ENCODE results near the gene AGTRAP.
A peak's percentile ranks its signal among the peaks of the same experiment; 100 is the strongest.

The AGTRAP gene, protein sequence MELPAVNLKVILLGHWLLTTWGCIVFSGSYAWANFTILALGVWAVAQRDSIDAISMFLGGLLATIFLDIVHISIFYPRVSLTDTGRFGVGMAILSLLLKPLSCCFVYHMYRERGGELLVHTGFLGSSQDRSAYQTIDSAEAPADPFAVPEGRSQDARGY
- long read RNA-seq, donor 1, transcript AGTRAP-201 (5 exons, 1,107 nt), result major isoform, 38 of 48 reads
- long read RNA-seq, donor 1, partial matches to known transcripts, result 5 of 48 reads
- long read RNA-seq, donor 1, other reads (novel, unspliced or antisense), result 0 of 48 reads
- long read RNA-seq, donor 2, transcript AGTRAP-203 (5 exons, 1,100 nt), result minor isoform, 5 of 18 reads
- long read RNA-seq, donor 2, transcript AGTRAP-201 (5 exons, 1,107 nt), result major isoform, 13 of 18 reads
- long read RNA-seq, donor 2, partial matches to known transcripts, result 0 of 18 reads
- long read RNA-seq, donor 2, other reads (novel, unspliced or antisense), result 0 of 18 reads
- long read RNA-seq, donor 3, transcript AGTRAP-201 (5 exons, 1,107 nt), result major isoform, 19 of 22 reads
- long read RNA-seq, donor 3, partial matches to known transcripts, result 0 of 22 reads
- long read RNA-seq, donor 3, other reads (novel, unspliced or antisense), result 0 of 22 reads
- long read RNA-seq, donor 4, transcript AGTRAP-201 (5 exons, 1,107 nt), result major isoform, 28 of 45 reads
- long read RNA-seq, donor 4, transcript AGTRAP-203 (5 exons, 1,100 nt), result minor isoform, 5 of 45 reads
- long read RNA-seq, donor 4, partial matches to known transcripts, result 12 of 45 reads
- long read RNA-seq, donor 4, other reads (novel, unspliced or antisense), result 0 of 45 reads
- long read RNA-seq, donor 5, transcript AGTRAP-203 (5 exons, 1,100 nt), result minor isoform, 6 of 48 reads
- long read RNA-seq, donor 5, transcript AGTRAP-201 (5 exons, 1,107 nt), result major isoform, 32 of 48 reads
- long read RNA-seq, donor 5, partial matches to known transcripts, result 8 of 48 reads
- long read RNA-seq, donor 5, other reads (novel, unspliced or antisense), result 0 of 48 reads
- long read RNA-seq, donor 6, transcript AGTRAP-203 (5 exons, 1,100 nt), result minor isoform, 7 of 61 reads
- long read RNA-seq, donor 6, transcript AGTRAP-201 (5 exons, 1,107 nt), result major isoform, 35 of 61 reads
- long read RNA-seq, donor 6, partial matches to known transcripts, result 17 of 61 reads
- long read RNA-seq, donor 6, other reads (novel, unspliced or antisense), result 0 of 61 reads
- long read RNA-seq, donor 7, transcript AGTRAP-201 (5 exons, 1,107 nt), result major isoform, 41 of 74 reads
- long read RNA-seq, donor 7, partial matches to known transcripts, result 26 of 74 reads
- long read RNA-seq, donor 7, other reads (novel, unspliced or antisense), result 0 of 74 reads
- long read RNA-seq, donor 8, transcript AGTRAP-203 (5 exons, 1,100 nt), result minor isoform, 6 of 51 reads
- long read RNA-seq, donor 8, transcript AGTRAP-201 (5 exons, 1,107 nt), result major isoform, 33 of 51 reads
- long read RNA-seq, donor 8, partial matches to known transcripts, result 10 of 51 reads
- long read RNA-seq, donor 8, other reads (novel, unspliced or antisense), result 0 of 51 reads

DNA sequence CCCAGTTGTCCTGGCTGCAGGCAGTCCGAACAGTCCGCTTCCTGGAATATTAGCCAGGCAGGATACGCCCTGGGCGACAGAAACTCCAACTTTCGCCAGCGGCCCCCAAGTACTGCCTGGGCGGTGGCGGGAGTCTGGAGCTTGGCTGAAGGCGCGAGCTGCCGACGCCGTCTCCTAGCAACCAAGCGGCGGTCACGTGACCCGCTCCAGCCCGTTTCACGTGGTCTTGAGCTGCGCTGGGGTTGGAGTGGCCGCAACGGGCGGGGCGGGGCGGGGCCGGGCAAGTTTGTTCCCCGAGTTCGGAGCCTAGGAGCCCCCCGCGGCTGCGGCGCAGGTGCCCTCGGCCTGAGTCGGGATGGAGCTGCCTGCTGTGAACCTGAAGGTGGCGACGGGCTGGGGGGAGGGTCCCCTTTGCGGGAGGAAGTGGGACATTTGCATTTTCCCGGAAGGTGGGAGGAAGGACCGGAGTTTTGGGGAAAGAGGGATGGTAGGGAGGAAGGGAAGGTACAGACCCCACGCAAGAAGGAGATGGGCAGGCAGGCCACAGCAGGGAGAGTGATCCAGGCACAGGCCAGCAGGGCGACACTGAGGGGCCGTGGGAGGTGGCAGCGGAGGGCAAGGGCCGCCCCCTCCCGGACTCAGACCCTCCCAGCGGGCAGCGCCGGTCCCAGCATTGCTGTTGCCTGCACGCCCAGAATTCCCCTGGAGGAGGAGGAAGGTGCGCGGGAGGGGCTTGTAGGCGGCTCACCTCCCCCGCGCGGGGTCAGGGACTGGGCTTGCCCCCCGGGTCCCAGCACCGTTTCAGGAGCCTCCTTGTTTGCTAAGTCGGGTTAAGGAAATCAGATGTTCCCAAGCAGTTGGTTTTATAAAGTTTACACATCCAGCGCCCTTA lies at the start of gene AGTRAP:
Gene AGTRAP (plus strand): TSS at position 283 of the 892 bp plus-strand sequence. CDS start 73 bp downstream, at position 356.
- peak; percentile 84 for DNase-seq

DNA sequence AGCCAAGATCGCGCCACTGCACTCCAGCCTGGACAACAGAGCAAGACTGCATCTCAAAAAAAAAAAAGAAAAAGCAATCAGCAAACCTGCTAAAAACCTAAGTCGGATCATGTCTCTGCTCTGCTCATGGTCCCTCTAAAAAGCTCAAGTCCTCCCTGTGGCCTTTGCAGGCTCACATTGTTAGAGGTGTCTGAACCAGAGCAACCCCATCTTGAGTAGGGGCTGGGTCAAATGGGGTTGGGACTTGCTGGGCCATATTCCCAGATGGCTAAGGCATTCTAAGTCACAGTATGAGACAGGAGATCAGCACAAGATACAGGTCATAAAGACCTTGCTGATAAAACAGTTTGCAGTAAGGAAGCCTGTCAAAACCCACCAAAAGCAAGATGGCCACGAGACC lies 47.4 kb upstream of the AGTRAP start:
- DNase-seq, result no peak

DNA sequence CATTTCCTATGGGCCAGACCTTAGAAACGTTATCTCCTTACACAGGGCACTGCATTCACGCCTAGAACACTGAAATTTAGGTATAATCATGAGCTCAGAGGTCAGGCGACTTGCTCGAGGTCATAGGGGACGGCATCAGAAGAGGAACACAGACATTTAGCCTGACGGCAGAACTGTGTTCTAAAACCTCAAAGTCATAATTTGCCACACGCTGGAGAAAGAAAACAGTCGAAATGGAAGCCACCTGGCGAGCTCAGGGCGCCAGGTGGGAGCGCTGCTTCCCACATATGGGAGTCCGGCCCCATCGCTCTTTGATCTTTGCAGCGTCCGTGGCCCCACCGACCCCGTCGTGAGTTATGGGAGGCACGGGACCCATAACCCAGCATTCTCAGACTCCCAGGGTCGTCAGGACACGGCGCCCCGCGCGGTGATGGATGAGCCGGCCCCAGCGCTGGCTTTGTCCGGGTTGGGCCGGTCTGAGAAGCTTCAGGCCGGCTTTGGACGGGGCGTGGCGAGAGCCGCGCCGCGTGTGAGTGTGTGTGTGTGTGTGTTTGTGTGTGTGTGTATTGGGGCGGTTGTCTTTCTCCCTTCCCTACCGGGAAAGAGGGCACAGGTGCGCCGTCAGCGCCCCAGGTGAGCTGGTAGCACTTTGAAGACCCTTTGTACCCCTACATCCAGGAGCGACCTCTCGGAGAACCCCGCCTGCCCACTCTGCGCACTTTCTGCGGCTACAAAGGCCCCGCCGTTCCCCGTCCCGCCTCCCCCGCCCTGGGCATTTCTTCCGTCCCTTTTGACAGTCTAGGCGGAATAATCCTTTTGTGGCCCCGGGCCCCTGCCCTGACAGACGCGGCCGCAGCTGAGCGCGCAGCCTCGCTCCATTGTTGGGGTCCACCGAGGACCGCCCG lies 45.3 kb upstream of the AGTRAP start:
- peak; percentile 84 for DNase-seq

DNA sequence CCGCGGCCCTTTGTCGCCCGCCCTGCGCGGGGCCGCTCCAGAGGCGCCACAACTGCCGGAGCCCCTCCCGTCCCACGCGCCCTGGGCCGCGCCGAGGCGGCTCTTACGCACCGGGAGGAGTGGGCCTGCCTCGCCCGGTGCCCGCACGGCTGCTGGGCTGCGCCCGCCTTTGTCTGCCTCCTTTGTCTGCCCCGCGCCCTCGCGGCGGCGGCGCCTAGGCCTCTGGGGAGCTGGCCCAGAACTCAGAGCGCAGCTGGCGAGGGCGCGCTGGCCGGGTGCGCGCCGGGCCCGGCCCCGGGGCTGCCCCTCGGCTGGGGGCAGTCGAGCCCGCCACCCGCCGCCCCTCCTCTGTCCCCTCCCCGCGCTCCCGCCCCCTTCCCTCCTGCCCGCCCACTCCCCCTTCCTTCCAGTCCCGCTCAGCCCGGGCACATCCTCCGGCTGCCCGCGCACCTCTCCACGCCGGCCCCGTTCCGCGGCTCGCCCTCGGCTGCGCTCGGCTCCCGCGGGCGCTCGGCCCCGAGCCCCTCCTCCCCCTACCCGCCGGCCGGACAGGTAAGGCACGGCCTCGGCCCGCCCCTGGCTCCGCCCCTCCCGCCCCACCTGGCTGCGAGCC lies 44.5 kb upstream of the AGTRAP start, which contains the start of gene DRAXIN:
Gene DRAXIN (plus strand): TSS at position 409 of the 613 bp plus-strand sequence. CDS start 14,549 bp downstream, outside the sequence.
- DNase-seq, result peak; percentile 80

DNA sequence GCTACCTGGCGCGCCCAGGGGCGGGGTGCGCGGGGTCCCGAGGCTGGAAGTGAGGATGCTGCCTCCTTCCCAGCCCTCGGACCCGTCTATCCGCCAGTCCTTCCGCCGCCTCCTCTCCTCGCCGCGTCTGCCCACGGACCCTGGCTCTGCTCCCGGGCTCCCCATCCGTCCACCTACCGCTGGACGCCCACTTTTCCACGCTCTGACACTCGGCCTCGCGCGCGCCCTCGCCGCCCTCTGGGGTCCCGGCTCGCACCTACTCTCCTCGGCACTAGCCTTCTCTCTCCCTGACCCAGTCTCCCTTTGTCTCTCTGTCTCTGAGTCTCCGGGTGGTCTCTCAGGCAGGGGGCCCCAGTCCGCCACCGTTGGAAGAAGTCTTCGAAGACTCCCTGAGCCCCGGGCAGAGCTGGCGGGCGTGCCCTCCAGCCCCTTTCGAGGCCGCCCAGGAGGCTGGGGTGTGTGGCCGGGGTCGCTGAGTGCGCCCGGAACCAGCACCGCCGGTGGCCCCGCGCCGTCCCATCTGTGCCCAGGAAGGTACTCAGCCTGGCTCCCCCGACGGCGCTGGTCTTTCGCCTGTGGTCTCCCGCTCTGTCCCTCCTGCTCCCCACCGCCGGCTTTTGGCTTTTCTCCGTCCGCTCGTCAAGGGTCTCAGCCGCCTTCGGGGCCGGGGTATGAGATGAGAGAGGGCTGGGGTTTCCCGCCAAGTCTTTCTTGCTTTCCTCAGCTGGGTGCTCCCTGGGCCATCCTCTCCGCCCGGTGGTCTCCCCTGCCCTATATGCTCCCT lies 43.8 kb upstream of the AGTRAP start:
- peak; percentile 62 for DNase-seq

DNA sequence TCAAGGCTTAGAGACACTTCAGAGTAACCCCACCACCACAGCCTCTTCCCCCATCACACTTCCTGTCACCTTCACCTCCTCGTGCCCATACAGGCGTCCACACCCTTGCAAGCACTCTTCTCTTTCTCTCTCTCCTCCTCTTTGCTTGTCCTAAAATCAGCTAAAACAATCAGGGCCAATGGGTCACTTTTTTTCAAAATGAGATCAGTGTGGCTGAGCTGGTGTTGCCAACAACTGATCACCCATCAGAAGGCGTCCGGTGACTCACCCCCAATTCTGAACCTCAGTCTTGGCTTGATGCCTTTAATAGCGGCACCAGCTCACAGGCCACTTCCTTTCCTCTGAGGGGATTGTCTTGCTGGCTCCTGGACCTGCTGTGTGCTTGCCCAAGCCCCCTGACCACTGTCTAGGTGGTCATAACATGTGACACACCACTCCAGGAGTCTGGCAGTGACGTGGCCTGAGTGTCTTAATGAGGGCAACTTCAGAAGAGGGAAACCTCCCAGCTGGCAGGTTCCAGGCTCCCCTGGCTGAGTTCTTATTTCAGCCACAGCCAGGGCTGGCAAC lies 42.8 kb upstream of the AGTRAP start:
- no peak for DNase-seq

DNA sequence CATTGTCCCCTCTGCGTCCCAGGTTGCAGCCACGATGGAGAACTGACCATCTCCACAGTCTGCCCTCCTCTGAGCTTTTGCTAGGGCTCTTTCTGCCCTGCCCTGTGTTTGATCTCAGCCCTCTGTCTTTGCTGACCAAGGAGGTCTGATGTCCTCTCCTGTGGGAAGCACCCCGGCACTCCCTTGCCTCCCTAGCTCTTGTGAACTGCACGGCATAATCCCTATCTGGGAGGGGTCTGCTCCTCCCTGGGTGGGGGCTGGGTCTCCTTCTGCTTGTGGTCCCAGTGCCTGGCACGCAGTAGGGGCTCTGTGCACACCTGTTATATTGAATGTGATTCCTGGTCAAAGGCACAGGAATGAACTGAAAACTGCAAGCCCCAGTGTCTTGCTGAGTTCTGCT lies 42.0 kb upstream of the AGTRAP start:
- no peak for DNase-seq

DNA sequence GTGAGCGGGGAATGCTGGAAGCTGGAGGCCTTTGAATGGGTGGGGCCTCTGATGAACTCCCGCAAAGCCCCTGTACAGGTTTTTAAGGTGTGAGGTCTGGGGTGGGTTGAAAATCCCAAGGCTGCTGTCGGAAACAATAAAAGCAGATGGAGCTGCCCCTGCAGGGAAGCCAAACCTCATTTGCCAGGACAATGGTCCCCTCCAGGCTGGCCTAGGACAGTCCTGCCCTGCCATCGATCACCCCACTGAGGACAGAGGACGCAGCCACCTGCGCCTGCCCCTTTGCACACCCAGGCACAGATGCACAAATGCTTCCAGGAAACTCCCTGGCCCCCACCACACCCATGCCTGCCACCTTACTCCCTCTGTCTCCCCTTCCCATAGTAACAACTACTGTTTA lies 40.1 kb upstream of the AGTRAP start:
- no peak for DNase-seq

DNA sequence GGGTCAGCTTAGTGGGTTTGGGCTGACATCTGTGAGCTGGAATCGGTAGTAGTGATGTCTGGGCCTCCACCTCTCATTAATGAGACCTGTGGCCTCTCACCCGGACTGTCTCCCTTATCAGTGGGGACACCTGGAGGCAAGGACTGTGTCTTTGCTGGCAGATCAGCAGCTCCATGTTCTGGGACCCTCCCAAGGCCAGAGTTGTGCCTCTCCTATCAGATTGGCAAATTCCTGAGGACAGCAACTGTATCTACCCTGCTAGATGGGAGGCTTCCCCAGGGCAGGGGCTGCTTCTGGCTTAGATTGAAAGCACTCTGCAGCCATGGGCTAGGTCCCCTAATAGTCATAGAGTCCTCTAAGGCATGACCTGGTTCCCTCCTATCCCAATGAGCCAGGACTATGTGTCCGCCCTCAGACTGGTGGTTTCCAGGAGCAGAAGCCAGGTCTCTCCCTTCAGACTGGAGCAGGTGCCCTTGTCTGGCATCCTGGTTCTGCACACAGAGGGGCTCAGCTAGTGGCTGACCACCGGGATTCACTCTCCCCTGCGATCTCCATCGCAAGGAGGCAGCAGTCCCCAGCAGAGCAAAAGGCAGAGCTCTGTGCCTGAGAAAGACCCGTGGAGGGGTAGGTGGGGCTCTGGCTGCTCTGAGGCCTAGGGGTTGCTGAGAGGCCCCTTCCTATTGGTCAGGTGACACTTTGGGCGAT lies 38.6 kb upstream of the AGTRAP start:
- DNase-seq, result no peak

DNA sequence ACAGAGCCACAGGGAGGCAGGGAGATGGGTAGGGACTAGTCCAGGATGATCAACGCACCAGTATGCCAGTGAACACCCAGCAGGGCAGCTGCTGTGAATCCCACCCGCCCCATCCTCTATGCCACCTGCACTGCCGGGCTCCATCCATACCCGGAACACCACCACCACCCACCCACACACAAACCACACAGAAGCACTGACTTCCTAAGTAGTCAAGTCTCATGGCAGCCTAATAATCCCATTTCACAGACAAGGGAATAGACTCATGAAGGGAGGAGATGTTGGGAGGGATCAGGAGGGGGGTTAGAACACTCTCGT lies 38.1 kb upstream of the AGTRAP start:
- DNase-seq, result no peak

DNA sequence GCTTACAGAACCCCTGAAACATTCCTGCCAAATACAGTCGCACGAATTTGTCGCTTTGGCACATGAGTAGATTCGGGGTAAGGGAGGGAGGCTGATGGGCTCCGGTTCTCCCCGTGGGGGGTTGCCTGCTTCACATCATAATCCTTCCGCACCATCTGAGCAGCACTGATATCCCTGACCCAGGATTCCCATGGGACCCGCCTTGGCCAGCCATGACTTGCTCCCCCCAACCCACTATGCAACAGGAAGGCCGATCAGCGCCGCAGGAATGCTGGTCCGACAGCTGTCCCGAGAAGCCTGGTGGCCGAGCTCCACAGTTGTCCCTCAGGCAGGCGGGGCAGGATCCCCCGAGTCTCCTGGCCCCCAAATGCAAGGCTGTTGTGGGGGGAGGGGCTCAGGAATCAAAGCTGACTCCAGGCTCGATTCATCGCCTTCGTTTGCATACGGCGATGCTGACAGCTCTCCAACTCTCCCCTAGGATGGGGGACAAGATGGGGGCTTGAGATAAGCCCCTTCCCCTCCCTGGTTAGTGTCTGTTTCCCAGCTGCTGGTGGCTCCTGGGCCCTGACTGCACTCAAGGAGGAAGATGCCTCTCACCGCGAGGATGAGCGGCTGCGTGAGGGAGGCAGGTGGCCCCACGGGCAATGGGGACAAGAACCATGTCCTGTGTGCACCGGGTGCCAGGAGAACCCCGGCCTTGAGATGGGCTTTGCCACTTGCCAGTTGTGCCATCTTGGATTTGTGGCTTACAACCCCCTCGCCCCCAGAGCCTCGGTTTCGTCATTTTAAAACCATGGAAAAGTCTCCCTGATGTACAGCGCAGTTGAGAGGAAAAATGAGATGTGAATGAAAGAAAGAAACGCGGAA lies 35.1 kb upstream of the AGTRAP start:
- DNase-seq, result no peak

DNA sequence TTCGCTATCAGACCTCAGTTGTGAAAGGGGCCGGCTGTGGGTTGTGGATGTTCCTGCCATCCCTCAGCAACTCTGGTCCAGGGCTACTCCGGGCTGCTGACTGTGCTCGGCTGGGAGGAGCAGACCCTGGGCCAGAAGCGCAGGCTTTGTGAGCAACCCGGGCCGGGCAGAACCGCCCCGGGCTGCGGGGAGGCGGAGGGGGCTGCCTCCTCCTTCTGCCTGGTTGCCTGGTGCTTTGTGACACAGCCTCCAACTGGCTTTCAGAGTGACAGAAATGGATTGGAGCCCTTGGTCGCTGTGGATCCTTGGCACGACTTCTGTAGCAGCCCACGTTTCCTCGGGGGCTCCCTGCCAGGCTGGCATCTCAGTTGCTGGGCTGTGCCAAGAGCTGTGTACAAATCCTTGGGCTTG lies 34.4 kb upstream of the AGTRAP start:
- DNase-seq, result no peak

DNA sequence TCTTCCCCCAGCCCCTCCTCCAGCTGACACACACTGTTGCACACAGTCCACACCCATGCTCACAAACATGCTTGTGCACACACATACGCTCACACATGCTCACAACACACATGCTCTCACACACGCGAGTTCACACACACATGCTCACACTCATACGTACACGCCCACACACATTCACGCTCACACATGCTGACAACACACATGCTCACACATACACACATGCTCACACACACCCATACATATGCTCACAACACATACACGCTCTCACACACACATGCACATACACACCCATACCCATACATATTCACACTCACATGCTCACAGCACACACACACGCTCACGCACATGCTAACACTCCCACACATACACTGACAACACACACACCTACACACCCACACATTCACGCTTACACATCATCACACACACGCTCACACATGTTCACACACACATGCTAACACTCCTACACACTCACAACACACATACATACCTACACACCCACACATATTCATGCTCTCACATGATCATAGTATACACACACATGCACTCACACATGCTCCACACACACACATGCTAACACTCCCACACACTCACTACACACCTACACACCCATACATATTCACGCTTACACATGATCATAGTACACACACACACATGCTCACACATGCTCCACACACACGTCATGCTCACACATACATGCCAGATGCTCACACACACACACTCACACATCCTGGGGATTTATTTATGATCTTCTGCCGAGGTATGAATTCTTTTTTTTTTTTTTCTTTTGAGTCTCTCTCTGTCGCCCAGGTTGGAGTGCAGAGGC lies 33.7 kb upstream of the AGTRAP start:
- DNase-seq, result no peak

DNA sequence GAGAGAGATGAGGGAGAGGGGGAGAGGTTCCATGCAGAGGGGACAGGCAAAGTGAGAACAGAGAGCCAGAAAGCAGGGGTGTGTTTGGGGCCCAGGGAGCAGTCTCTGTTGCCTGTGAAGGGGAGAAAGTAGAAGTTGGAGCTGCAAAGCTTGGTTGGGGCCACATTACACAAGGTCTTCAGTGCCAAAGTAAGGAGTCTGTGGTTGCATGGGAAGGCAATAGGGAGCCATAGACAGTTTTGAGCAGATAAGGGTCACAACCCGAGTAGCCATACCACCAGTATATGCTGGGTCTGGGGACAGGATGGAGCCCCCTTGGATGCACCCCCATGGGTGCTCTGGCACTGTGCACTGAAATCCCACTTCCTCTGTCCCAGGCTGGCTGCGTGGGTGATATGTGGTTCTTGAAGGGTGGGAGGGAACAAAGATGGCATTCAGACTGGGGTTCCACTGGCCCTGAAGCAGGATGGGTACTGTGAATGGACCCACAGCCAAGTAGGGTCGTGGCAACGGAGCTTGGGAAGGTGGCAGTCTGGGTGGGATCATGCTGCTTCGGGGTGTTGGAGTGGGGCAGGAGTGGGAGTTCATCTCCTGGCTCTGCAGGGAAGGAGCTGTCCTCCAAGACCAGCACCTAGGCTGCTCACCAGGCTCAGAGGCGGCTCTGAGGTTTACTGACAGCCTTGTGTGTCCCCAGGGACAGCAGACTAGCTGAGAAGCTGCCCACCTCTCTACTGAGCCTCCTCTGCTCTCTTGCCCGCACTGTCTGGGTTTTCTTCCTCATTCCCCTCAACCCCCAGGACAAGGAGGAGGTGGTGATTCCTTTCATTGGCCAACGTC lies 32.4 kb upstream of the AGTRAP start:
- DNase-seq, result no peak

DNA sequence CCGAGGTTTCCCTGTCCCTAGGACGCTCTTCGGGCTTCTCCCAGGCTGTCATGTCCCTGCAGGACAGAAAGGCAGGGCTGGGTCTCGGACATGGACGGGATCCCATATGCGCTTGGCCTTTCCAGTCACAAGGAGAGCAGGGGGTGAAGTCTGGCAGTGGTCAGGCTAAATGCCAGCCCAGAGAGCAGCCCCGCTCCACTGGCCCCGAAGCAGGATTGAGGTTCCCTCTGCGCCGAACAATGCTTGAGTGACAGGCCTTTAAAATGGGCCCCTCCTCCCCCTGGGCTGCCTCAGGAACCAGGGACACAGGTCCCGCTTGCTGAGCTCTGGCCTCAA lies 31.8 kb upstream of the AGTRAP start:
- no peak for DNase-seq
